OCI-LY1 (cell line): Measurements from ENCODE around the gene FBXW11.
"Not testable (repeated sequence)": the region's sequence is repeated elsewhere in the genome, so short reads cannot be mapped to it uniquely, and the experiment has no call there.

ENCODE experiments used
- H2AFZ ChIP-seq: fragments of 200-600 bp; sonication (generic), shearing (Covaris generic); 2 replicates; pipeline ENCODE4 v1.6.0; 2014; ENCODE audit warnings: antibody characterized with exemption, mild to moderate bottlenecking, low read length
- H3F3A ChIP-seq: fragments of 200-600 bp; sonication (generic), shearing (Covaris generic); 2 replicates; pipeline ENCODE4 v1.6.0; 2014; ENCODE audit warnings: mild to moderate bottlenecking, antibody characterized with exemption, low read length, moderate library complexity; ENCODE audit not compliant: insufficient read depth
- H3K27ac ChIP-seq: fragments of 200-600 bp; sonication (generic); 2 replicates; pipeline ENCODE4 v1.5.1; 2014; ENCODE audit warnings: low read length, mixed run types, mild to moderate bottlenecking, low read depth; ENCODE audit not compliant: poor library complexity, severe bottlenecking
- H3K27me3 ChIP-seq: fragments of 200-600 bp; sonication (generic); 2 replicates; pipeline ENCODE4 v1.6.0; 2014; ENCODE audit warnings: antibody characterized with exemption, mild to moderate bottlenecking, low read length, moderate library complexity; ENCODE audit not compliant: insufficient read depth
- H3K36me3 ChIP-seq: fragments of 200-600 bp; sonication (generic); 2 replicates; pipeline ENCODE4 v1.6.1; 2014; ENCODE audit warnings: mild to moderate bottlenecking, antibody characterized with exemption, low read length, moderate library complexity, mixed read lengths; ENCODE audit not compliant: insufficient read depth
- H3K4me1 ChIP-seq: fragments of 200-600 bp; sonication (generic); 2 replicates; pipeline ENCODE4 v1.5.1; 2014; ENCODE audit warnings: mild to moderate bottlenecking, low read length, moderate library complexity; ENCODE audit not compliant: insufficient read depth, severe bottlenecking
- H3K4me2 ChIP-seq: fragments of 200-600 bp; sonication (generic), shearing (Covaris generic); 2 replicates; pipeline ENCODE4 v1.6.1; 2014; ENCODE audit warnings: low read length
- H3K4me3 ChIP-seq: fragments of 200-600 bp; sonication (generic); 2 replicates; pipeline ENCODE4 v1.5.1; 2014; ENCODE audit warnings: low read length, low read depth, mild to moderate bottlenecking, mixed read lengths; ENCODE audit not compliant: poor library complexity, severe bottlenecking
- H3K79me2 ChIP-seq: fragments of 200-600 bp; shearing (Covaris generic); 2 replicates; pipeline ENCODE4 v1.6.1; 2016; ENCODE audit warnings: mixed run types, low read length, mixed read lengths; ENCODE audit not compliant: insufficient read depth
- H3K9ac ChIP-seq: fragments of 200-600 bp; sonication (generic), shearing (Covaris generic); 2 replicates; pipeline ENCODE4 v1.6.1; 2014; ENCODE audit warnings: mild to moderate bottlenecking, low read length, mixed read lengths
- H3K9me2 ChIP-seq: fragments of 200-600 bp; sonication (generic), shearing (Covaris generic); 2 replicates; pipeline ENCODE4 v1.6.1; 2014; ENCODE audit warnings: low read depth, mild to moderate bottlenecking, low read length, mixed read lengths
- H3K9me3 ChIP-seq: fragments of 200-600 bp; shearing (Covaris generic); 2 replicates; pipeline ENCODE4 v1.6.1; 2014; ENCODE audit warnings: low read length, mixed read lengths
- H4K20me1 ChIP-seq: fragments of 200-600 bp; sonication (generic), shearing (Covaris generic); 2 replicates; pipeline ENCODE4 v1.6.0; 2016; ENCODE audit warnings: mild to moderate bottlenecking, low read length; ENCODE audit not compliant: insufficient read depth
- EZH2 ChIP-seq: fragments of 200-600 bp; sonication (generic), shearing (Covaris generic); IDR thresholded peaks from 2 replicates; pipeline ENCODE4 v1.8.0; 2017; ENCODE audit warnings: borderline replicate concordance, mixed run types, mild to moderate bottlenecking, antibody characterized with exemption, low read length, moderate library complexity, mixed read lengths
- TF ChIP-seq, protein P1 (sequence below): fragments of 200-600 bp; sonication (generic), shearing (Covaris generic); IDR thresholded peaks from 2 replicates; pipeline ENCODE4 v1.5.1; 2017; ENCODE audit warnings: mild to moderate bottlenecking, antibody characterized with exemption, low read length, moderate library complexity, mixed read lengths

FBXW11 gene

GRCh38 chr5:171891150-171891549 lies 115.3 kb downstream of the FBXW11 start:
- Histone ChIP-seq H3K36me3 (peaks cover 28% of the 10 kb centered on the region), H3K9me3 (no peaks in the 10 kb centered on the region), H3K4me1 (no peaks in the 10 kb centered on the region), H3K79me2 (no peaks in the 10 kb centered on the region), H3K27me3 (no peaks in the 10 kb centered on the region), H4K20me1 (no peaks in the 10 kb centered on the region), H3F3A (no peaks in the 10 kb centered on the region), H3K9me2 (no peaks in the 10 kb centered on the region), H3K4me2 (no peak overlapping the region), H3K9ac (no peak overlapping the region), H3K27ac (no peak overlapping the region), H2AFZ (no peak overlapping the region), H3K4me3 (no peak overlapping the region)
- TF ChIP-seq, protein P1, sequence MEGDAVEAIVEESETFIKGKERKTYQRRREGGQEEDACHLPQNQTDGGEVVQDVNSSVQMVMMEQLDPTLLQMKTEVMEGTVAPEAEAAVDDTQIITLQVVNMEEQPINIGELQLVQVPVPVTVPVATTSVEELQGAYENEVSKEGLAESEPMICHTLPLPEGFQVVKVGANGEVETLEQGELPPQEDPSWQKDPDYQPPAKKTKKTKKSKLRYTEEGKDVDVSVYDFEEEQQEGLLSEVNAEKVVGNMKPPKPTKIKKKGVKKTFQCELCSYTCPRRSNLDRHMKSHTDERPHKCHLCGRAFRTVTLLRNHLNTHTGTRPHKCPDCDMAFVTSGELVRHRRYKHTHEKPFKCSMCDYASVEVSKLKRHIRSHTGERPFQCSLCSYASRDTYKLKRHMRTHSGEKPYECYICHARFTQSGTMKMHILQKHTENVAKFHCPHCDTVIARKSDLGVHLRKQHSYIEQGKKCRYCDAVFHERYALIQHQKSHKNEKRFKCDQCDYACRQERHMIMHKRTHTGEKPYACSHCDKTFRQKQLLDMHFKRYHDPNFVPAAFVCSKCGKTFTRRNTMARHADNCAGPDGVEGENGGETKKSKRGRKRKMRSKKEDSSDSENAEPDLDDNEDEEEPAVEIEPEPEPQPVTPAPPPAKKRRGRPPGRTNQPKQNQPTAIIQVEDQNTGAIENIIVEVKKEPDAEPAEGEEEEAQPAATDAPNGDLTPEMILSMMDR, result no peak
- no peak for TF ChIP-seq EZH2

DNA sequence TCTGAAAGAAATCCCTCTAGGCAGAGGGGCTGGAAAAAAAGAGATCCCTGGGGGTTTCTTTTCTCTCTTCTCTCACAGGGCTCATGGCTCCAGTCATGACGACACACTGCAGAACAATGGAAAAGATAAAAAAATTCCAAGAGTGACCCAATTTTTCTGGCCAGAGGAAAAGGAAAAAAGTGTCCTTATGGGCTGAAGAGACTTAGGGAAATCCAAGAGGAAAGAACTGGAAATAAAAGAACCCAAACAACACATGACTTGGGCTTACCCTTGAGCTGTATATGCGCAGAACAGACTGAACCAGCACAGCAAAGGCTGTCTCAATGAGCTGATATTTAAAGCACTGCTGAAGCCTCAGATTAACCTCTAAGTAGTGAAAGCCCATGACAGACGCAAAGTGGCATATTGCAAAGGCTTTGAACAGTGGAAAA lies 118.4 kb downstream of the FBXW11 start:
- peaks cover 42% of the 10 kb centered on the region for H3K36me3 ChIP-seq
- no peaks in the 10 kb centered on the region for H3K9me2 ChIP-seq
- H3K9ac ChIP-seq, result no peak overlapping the region
- H3K9me3 ChIP-seq, result no peaks in the 10 kb centered on the region
- no peaks in the 10 kb centered on the region for H4K20me1 ChIP-seq
- H3F3A ChIP-seq, result no peaks in the 10 kb centered on the region
- TF ChIP-seq EZH2, result no peak
- TF ChIP-seq, protein P1, result no peak
- H3K79me2 ChIP-seq, result no peaks in the 10 kb centered on the region
- no peak overlapping the region for H2AFZ ChIP-seq
- no peak overlapping the region for H3K4me2 ChIP-seq
- H3K27ac ChIP-seq, result no peak overlapping the region
- no peaks in the 10 kb centered on the region for H3K27me3 ChIP-seq
- no peaks in the 10 kb centered on the region for H3K4me1 ChIP-seq
- no peak overlapping the region for H3K4me3 ChIP-seq

DNA sequence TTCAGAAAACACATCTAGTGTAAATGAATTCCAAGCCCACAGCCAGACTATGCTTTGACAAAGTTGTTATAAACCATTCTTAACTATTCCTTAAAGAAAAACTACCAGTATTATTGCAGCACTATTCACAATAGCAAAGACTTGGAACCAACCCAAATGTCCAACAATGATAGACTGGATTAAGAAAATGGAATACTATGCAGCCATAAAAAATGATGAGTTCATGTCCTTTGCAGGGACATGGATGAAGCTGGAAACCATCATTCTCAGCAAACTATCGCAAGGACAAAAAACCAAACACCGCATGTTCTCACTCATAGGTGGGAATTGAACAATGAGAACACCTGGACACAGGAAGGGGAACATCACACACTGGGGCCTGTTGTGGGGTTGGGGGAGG lies 120.4 kb downstream of the FBXW11 start:
- not testable (repeated sequence) for H3F3A ChIP-seq, H2AFZ ChIP-seq, H3K79me2 ChIP-seq, H4K20me1 ChIP-seq, H3K9me3 ChIP-seq, H3K9ac ChIP-seq, H3K9me2 ChIP-seq, H3K4me3 ChIP-seq, H3K27ac ChIP-seq, H3K4me2 ChIP-seq, H3K27me3 ChIP-seq, H3K4me1 ChIP-seq
- peaks cover 40% of the 10 kb centered on the region for H3K36me3 ChIP-seq

DNA sequence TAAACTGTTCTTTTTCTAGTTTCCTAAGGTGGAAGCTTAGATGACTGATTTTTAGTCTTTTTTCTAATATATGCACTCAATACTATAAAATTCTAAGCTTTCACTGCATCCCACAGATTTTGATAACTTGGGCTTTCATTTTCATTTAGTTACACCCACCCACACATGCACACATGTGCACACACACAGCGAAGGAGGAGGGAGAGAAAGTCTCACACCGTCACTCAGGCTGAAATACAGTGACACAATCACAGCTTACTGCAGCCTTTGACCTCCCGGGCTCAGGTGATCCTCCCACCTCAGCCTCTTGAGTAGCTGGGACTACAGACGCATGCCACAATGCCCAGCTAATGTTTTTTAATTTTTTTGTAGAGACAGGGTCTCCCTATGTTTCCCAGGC lies 124.3 kb downstream of the FBXW11 start:
- no peaks in the 10 kb centered on the region for H3K27me3 ChIP-seq
- no peaks in the 10 kb centered on the region for H4K20me1 ChIP-seq
- H3K9ac ChIP-seq, result no peak overlapping the region
- no peak overlapping the region for H3K4me2 ChIP-seq
- H3K79me2 ChIP-seq, result no peaks in the 10 kb centered on the region
- no peaks in the 10 kb centered on the region for H3K9me2 ChIP-seq
- TF ChIP-seq EZH2, result no peak
- TF ChIP-seq, protein P1, result no peak
- no peaks in the 10 kb centered on the region for H3K4me1 ChIP-seq
- peaks cover 33% of the 10 kb centered on the region for H3K36me3 ChIP-seq
- no peaks in the 10 kb centered on the region for H3F3A ChIP-seq
- no peak overlapping the region for H3K4me3 ChIP-seq
- no peak overlapping the region for H3K27ac ChIP-seq
- no peaks in the 10 kb centered on the region for H3K9me3 ChIP-seq
- no peak overlapping the region for H2AFZ ChIP-seq
